SJSA1 (cell line): ENCODE data around the gene STXBP1. TPM values are rescaled to one million over a fixed set of nuclear protein-coding genes. Genes with fewer than 3 reads are reported as not detected.
"Not testable (repeated sequence)": the region's sequence is repeated elsewhere in the genome, so short reads cannot be mapped to it uniquely, and the experiment has no call there.

ENCODE experiments used
- DNase-seq, 2 experiments: peaks; one replicate each; pipeline ENCODE4 v3.0.0-alpha.2; 2015 to 2020; ENCODE audit warnings: low spot score in 2 of 2, low read depth in 1 of 2
- H3K27ac ChIP-seq: fragments of 250-450 bp; sonication (Bioruptor Pico); 2 replicates; pipeline ENCODE4 v1.5.1; 2020; ENCODE audit warnings: mild to moderate bottlenecking, moderate library complexity
- H3K27me3 ChIP-seq: fragments of 250-450 bp; sonication (Bioruptor Pico); replicated peaks from 2 replicates; pipeline ENCODE4 v1.5.1; 2020; ENCODE audit warnings: mild to moderate bottlenecking, moderate library complexity
- H3K36me3 ChIP-seq: fragments of 250-450 bp; sonication (Bioruptor Pico); 2 replicates; pipeline ENCODE4 v1.5.1; 2020; ENCODE audit warnings: mild to moderate bottlenecking
- H3K4me1 ChIP-seq: fragments of 250-450 bp; sonication (Bioruptor Pico); replicated peaks from 2 replicates; pipeline ENCODE4 v1.6.1; 2021; ENCODE audit warnings: mild to moderate bottlenecking
- H3K4me3 ChIP-seq: fragments of 250-450 bp; sonication (Bioruptor Pico); 2 replicates; pipeline ENCODE4 v1.5.1; 2020; ENCODE audit warnings: mild to moderate bottlenecking
- H3K9me3 ChIP-seq: fragments of 250-450 bp; sonication (Bioruptor Pico); replicated peaks from 2 replicates; pipeline ENCODE4 v1.5.1; 2020; ENCODE audit warnings: mild to moderate bottlenecking
- total RNA-seq: library from RNA; depleted of rRNA; stranded (reverse); fragments of >200 nt; shearing (Covaris generic); gene quantifications from 2 replicates; pipeline ENCODE4 v1.2.3, GENCODE V29; 2014

Gene STXBP1
- total RNA-seq, 1 experiment from 2014 or later: 18.4 TPM

DNA sequence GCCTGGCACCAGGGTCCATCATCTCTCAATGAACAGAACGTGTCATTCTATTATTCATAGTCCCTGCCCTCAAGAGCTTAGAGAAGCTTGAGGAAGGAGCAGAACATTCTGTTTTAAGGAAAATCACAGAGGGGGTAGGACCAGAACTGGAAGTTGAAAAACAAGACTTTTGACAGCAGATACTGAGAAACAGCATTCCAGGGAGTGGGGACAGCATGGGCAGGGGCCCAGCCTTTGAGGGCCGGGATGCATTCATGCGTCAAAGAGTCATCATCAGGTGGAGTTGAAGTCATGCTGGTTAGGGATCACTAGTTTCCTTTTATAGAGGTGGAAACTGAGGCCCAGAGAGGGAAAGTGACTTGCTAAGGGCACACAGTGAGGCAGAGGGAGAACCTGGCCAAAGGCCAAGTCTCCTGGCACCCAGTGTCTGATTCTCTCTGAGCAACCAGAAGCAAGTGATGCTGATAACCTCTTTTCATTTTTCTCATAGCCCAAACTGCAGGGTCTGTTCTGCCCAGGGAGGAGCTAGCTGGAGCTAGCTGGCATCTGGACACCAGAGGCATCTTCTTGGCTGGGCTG, 41.5 kb upstream of the STXBP1 start:
- H3K36me3 ChIP-seq: peaks cover 23% of the 10 kb centered on the region
- no peak for DNase-seq
- H3K27me3 ChIP-seq: no peaks in the 10 kb centered on the region
- H3K4me1 ChIP-seq: peaks cover 63% of the 10 kb centered on the region
- no peak overlapping the region for H3K4me3 ChIP-seq
- no peak overlapping the region for H3K27ac ChIP-seq
- H3K9me3 ChIP-seq: no peaks in the 10 kb centered on the region

DNA sequence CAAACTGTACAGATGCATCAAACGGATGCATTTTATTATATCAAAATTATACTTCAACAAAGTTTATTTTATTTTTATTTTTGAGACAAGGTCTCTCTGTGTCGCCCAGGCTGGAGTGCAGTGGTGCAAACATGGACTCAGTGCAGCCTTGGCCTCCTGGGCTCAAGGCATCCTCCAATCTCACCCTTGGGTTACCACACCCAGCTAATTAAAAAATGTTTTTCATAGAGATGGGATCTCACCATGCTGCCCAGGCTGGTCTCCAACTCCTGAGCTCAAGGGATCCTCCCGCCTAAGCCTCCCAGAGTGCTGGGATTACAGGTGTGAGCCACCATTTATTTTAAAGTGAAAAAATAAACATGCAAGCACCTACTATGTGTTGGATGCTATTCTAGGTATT, 40.1 kb upstream of the STXBP1 start:
- DNase-seq: no peak
- peaks cover 62% of the 10 kb centered on the region for H3K4me1 ChIP-seq
- no peaks in the 10 kb centered on the region for H3K9me3 ChIP-seq
- no peak overlapping the region for H3K27ac ChIP-seq
- H3K27me3 ChIP-seq: no peaks in the 10 kb centered on the region
- no peak overlapping the region for H3K4me3 ChIP-seq
- H3K36me3 ChIP-seq: peaks cover 18% of the 10 kb centered on the region

DNA sequence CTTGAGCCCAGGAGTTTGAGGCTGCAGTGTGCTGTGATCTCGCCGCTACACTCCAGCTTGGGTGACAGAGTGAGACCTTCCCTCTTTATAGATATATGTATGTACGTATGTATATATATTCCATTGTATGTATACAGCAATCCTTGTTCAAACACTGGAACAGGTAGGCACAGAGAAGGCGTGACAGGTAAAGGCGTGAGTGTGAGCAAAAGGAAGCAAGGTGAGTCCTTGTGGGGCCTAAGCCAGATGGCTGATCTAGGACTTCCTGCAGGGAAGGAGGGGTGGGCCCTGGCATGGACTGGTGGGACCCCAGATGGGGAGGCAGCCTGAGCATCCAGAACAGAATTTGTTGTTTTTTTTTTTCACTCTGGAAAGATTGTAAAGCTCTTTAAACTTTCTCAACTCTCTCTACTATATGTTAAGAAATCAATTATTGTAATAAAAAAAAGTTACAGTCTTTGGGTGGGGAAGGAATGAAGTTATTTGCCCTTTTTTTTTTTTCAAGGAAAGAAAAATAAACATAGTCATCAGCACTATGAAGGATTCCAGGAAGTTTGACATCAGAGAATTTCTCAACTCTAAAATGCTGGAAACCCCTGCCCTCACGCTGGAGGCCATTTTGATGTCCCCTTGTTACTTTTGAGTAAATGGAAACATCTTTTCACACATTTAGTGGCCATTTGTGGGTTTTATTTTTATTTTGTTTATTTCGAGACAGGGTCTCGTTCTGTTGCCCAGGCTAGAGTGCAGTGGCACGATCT, 38.9 kb upstream of the STXBP1 start:
- peak overlapping the region; percentile 91 for H3K27ac ChIP-seq
- no peaks in the 10 kb centered on the region for H3K27me3 ChIP-seq
- peaks cover 61% of the 10 kb centered on the region for H3K4me1 ChIP-seq
- peak in 1 of 2 experiments; percentile 69 for DNase-seq
- H3K36me3 ChIP-seq: peaks cover 6% of the 10 kb centered on the region
- no peaks in the 10 kb centered on the region for H3K9me3 ChIP-seq
- no peak overlapping the region for H3K4me3 ChIP-seq

DNA sequence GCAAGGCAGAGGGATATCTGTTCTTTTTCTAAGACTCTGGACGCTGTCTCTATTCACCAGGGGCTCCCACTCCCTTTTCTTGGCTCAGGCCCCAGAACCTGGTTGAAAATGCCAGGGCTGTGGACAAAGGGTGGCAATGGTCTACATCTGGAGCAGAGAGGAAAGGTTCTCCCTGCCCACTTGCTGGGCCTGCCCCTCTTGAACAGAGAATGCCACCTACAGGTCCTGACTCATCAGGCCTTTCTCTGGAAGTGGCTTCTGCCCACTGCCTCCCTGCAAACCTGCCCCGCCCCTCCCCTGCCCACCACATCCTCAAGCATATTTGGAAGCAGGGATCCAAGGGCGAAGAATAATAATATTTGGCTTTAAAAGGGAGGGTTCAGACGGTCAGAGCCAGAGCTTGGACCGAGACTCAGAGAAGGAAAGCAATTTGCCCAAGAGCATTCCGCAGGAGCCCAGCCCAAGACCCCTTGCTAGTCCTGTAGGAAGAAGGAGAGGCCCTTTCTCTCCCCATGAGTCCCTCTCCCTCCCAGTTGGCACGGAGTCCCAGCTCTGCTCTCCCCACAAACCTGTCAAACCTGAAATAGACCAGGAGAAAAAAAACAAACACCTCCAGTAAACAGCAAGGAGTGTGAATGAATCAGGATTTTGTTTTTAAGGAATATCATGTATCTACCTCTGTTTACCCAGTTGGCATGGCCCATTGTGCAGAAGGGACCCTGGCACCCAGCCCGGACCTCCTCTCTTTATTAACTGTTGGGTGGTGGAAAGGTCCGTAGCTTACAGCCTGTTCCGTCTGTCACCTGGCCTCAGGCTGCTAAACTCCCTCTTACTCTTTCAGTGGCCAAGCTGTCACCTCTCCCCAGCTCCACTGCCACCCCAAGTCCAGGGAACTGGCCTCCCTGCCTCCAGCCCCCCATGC, 37.7 kb upstream of the STXBP1 start:
- no peaks in the 10 kb centered on the region for H3K36me3 ChIP-seq
- peaks cover 70% of the 10 kb centered on the region for H3K4me1 ChIP-seq
- peak; percentile 72 to 84 for DNase-seq
- H3K9me3 ChIP-seq: no peaks in the 10 kb centered on the region
- H3K27ac ChIP-seq: peak overlapping the region; percentile 91
- H3K4me3 ChIP-seq: no peak overlapping the region
- H3K27me3 ChIP-seq: no peaks in the 10 kb centered on the region

DNA sequence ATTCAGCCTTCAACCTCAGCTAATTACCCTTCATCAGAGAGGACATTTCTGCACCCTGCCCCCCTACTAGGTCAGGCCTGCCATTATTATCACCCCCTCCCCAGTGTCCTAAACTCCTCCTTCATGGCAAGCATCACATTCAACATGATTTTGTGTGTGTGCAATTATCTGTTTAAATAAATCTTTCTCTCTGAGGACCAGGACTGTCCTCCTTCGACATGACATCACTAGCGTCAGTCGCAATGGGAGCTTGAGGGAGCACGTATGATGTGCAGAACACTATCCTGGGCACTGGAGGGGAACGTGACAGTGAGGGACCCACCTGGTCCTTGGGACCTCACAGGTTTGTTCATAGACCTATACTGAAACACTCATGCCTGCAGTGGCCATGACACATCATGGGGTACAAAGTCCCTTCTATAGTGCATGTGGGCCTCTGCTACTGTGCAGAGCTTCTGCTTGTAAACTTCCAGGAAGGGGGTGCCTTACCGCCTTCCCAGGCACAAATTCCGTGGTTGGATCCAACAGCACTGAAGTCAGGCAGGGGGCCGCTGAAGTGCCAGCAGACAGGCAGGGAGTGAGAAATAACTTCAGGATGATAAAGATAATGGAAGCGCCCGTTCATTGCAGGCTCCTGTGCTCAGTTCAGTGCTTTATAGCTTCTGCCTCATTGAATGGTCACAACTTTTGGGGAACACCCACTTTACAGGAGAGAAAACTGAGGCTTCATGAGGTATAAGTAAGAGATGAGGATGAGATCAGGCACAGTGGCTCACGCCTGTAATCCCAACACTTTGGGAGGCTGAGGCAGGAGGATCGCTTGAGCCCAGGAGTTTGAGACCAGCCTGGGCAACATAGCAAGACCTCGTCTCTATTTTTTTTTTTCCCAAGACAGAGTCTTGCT, 36.0 kb upstream of the STXBP1 start:
- no peaks in the 10 kb centered on the region for H3K27me3 ChIP-seq
- no peak overlapping the region for H3K4me3 ChIP-seq
- no peaks in the 10 kb centered on the region for H3K9me3 ChIP-seq
- peaks cover 67% of the 10 kb centered on the region for H3K4me1 ChIP-seq
- no peak overlapping the region for H3K27ac ChIP-seq
- H3K36me3 ChIP-seq: no peaks in the 10 kb centered on the region
- DNase-seq: no peak

DNA sequence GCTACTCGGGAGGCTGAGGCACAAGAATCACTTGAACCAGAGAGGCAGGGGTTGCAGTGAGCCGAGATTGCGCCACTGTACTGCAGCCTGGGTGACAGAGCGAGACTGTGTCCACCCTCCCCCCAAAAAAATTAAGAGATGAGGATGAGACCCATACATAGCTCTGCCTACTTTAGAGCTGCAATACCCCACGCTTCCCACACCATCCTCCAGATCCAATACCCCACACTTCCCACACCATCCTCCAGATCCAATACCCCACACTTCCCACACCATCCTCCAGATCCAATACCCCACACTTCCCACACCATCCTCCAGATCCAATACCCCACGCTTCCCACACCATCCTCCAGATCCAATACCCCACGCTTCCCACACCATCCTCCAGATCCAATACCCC, 34.9 kb upstream of the STXBP1 start:
- not testable (repeated sequence) for H3K27ac ChIP-seq, H3K27me3 ChIP-seq, DNase-seq, H3K9me3 ChIP-seq, H3K4me3 ChIP-seq, H3K36me3 ChIP-seq
- H3K4me1 ChIP-seq: peaks cover 67% of the 10 kb centered on the region

DNA sequence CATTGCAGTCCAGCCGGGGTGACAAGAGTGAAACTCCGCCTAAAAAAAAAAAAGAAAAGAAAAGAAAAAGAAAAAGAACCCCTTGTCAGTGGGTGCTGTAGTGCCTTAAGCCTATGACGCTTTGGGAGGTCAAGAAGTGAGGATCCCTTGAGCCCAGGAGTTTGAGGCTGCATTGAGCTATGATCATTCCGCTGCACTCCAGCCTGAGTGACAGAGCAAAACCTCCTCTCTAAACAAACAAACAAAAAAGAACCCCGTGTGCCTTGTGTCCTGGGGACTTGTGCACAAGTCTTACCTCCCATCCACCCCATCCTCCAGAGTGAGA, 33.5 kb upstream of the STXBP1 start:
- peak overlapping the region; percentile 23 for H3K4me3 ChIP-seq
- DNase-seq: no peak

DNA sequence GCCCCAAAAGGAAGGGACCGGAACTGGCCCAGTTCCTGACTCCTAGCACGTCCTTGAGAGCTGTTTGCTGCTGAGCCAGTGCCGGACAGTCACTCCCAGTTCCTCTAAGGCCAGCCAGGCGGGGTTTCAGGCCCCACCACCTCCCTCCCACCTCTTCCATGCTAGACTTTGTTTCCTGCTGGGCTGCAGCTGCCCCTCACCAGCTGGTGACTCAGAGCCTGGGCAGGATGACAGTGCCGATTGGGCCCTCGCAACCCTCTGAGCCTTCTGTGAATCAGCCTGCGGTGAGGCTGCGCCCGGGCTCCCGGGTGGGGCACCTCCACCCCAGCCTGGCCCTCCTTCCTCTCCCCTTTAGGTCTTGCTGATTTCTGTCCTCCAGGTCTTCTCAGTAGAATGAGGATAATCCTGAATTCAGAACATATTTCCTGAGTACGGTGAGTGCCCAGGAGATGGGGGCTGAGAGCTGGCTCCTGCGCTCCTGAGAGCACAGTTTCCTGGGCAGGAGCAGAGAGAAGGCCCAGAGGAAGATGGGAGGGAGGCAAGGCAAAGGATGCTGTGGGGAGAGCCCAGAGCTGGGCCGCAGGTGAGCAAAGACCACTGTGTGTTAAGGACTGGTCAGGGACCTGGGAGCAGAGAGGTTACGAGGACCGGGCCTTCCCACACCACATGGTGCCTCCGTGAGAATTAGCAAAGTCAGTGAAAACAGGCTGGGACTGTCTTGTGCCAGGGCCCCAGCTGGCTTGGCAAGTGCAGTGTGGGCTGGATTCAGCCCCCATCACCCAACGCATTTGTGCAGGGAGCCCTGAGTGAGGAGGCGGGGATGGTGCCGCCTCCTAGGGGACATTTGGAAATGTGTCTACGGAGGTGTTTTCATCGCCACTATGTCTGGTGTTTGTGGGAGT, 32.9 kb upstream of the STXBP1 start:
- no peaks in the 10 kb centered on the region for H3K27me3 ChIP-seq
- H3K4me1 ChIP-seq: peaks cover 63% of the 10 kb centered on the region
- H3K9me3 ChIP-seq: no peaks in the 10 kb centered on the region; the same call in 1 of the 2 replicates
- peak; percentile 93 to 97 for DNase-seq
- no peaks in the 10 kb centered on the region for H3K36me3 ChIP-seq
- H3K27ac ChIP-seq: peak overlapping the region; percentile 78
- H3K4me3 ChIP-seq: peak overlapping the region; percentile 23

More for the DNA sequence above, 33.5 kb upstream of the STXBP1 start:
- Histone ChIP-seq H3K27me3 (no peaks in the 10 kb centered on the region), H3K9me3 (no peaks in the 10 kb centered on the region; the same call in 1 of the 2 replicates), H3K27ac (peak overlapping the region; percentile 57), H3K4me1 (peaks cover 63% of the 10 kb centered on the region), H3K36me3 (no peaks in the 10 kb centered on the region)

DNA sequence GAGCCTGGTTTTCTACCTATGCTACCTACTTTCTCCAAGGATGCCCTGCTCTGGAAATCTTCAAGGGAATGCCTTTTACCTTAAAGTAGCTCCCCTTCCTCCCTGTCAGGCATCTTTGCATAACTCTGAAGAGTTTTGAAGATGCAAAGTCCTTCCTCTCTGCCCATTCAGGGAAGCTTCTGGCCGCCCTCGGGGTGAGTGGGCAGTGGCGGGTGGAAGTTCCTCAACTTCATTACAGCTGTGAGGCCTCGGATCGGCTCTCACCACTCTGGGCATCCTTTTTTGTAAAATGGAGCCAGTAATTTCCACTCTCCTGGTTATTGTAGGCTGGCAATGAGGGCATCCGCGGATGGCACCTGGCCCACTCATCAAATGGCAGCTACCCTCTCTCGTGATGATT, 31.7 kb upstream of the STXBP1 start:
- no peaks in the 10 kb centered on the region; the same call in 1 of the 2 replicates for H3K9me3 ChIP-seq
- peaks cover 57% of the 10 kb centered on the region for H3K4me1 ChIP-seq
- no peak overlapping the region for H3K4me3 ChIP-seq
- no peaks in the 10 kb centered on the region for H3K36me3 ChIP-seq
- no peak for DNase-seq
- H3K27me3 ChIP-seq: no peaks in the 10 kb centered on the region
- H3K27ac ChIP-seq: no peak overlapping the region

DNA sequence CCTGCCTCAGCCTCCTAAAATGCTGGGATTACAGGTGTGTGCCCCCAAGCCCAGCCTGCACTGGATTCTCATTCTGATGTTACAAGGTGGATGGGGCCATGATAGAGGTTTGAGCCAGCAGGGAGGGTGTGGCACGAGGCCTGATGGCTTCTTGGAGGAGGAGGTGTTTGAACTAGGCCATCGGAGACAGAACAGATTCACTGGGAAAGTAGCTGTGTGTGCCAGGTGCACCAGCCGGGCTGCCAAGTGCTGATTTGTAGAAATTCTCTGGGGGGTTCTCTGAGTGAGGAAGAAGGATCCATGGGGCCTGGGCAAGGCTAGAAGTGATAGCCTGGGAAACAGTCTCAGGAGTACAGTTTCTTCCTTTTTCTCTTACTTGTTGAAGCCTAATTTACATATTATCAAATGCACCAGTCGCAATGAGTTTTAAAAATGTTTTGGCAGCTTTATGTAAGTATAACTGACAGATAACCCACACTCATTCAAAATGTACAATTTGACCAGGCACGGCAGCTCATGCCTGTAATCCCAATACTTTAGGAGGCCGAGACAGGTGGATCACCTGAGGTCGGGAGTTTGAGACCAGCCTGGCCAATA, 31.1 kb upstream of the STXBP1 start:
- Histone ChIP-seq H3K27me3 (no peaks in the 10 kb centered on the region), H3K9me3 (no peaks in the 10 kb centered on the region; the same call in 1 of the 2 replicates), H3K4me1 (peaks cover 52% of the 10 kb centered on the region), H3K4me3 (no peak overlapping the region), H3K36me3 (no peaks in the 10 kb centered on the region), H3K27ac (no peak overlapping the region)
- DNase-seq: no peak

DNA sequence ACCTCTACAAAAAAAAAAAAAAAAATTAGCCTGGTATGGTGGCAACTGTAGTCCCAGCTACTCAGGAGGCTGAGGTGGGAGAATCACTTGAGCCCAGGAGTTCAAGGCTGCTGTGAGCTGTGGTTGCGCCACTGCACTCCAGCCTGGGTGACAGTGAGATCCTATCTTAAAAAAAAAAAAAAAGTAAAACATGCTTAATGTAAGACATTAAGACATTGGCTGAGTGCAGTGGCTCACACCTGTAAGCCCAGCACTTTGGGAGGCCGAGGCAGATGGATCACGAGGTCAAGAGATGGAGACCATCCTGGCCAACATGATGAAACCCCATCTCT, 27.6 kb upstream of the STXBP1 start:
- H3K4me3 ChIP-seq, H3K27me3 ChIP-seq, H3K9me3 ChIP-seq, H3K36me3 ChIP-seq, DNase-seq: not testable (repeated sequence)
- Histone ChIP-seq H3K27ac (peak overlapping the region; percentile 51), H3K4me1 (peaks cover 38% of the 10 kb centered on the region)

DNA sequence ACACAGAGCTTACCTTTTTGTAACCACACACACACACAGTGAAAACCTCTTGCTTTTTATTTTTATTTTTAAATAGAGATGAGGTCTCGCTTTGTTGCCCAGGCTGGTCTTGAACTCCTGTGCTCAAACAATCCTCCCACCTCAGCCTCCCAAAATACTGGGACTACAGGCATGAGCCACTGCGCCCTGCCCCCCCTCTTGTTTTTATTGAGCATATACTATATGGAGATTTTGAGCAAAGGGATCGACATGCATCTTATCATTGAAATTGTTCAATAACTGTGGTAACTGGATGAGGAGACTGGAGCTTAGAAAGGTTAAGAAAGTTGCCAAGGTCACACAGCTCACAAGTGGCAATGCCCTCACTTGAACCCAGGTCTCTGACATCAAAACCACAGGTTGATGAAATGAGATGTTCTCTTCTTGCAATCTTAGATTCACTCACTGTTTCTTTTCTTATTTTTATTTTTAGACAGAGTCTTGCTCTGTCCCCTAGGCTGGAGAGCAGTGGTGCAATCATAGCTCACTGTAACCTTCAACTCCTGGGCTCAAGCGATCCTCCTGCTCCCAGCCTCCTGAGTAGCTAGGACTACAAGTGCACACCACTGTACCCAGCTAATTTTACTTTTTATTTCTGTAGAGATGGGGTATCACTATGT, 26.8 kb upstream of the STXBP1 start:
- Histone ChIP-seq H3K36me3 (no peaks in the 10 kb centered on the region), H3K9me3 (no peaks in the 10 kb centered on the region; the same call in 1 of the 2 replicates), H3K4me1 (peaks cover 37% of the 10 kb centered on the region), H3K27ac (no peak overlapping the region), H3K4me3 (no peak overlapping the region), H3K27me3 (no peaks in the 10 kb centered on the region)
- no peak for DNase-seq
